ENCODE results near the gene LEFTY1.

DNA sequence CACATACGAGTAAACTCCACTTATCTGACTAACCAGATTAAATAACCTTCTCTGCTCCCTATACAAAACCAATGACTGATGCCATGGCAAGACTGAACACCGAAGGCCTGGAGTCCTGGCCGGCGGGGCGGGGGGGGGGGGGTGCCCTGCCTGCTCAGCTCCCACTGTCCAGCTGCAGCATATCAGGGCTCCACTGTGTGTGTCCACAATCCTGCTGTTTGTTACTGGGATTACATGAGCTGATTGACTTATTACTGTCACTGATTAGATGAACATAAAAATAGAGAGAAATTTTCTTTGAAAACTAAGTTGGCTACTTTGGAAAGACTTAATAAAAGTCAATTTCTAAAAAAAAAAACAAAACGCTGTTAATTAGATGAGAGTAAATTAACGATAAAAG, 31.7 kb downstream of the LEFTY1 start:
- no peak for TF ChIP-seq GATA3 (IDR thresholded peaks at IDR 0.05; ENCODE audit: low read depth, low read length)
- no peak for TF ChIP-seq GATA2 (IDR thresholded peaks at IDR 0.05; ENCODE audit: low read depth, low read length)

All from SH-SY5Y (cell line).